ENCODE results near the gene FARP2. TPM values are rescaled to one million over a fixed set of nuclear protein-coding genes. Genes with fewer than 3 reads are reported as not detected.

Gene FARP2
- total and polyA plus RNA-seq, 2 of the 13 experiments (the other 11 are each of a cell fraction or from before 2014, with no cell fraction given), result 28.0 to 45.4 TPM

DNA sequence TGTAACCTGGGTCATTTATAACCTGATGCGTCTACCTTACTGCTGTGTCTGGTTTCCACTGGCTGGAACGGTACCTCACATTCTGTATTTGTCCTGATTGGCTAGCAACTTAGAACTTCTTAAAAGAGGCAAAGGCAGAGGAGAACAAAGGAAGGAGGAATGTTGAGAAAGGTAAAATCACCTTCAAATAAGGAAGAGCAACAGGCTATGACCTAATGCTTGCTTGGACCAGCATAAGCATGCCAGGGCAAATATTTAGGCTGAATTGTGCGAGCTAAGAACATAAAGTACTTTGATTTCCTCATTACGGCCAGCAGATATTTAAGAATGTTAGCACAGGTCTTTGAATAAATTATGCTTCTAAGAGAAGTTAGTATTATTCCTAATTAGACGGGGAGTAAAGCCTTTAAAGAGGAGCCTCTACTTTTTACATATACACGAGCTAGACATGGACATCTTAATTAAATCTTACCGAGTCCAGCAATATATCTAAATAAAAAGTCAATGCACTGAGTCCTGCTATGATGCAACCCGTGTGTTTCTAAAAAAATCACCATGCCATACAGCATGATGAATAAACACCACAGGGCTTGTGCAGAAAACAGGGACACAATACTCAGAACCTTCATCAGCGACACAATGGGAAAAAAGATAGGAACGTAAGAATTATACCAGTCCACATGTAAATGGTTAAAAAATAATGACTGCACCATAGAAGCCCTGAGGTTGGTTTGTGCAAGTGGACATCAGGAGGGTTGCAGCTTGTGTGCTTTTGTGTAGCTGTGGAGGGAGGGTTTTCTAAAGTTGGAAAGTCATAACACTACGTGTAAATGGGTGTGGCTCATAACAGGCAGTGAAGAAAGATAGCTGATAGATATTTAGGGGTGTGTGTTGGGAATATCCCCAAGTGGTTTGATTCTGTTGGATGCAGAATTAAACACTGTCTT lies 26.1 kb upstream of the FARP2 start:
- ChIA-PET POLR2A (interaction anchor here (1.4 kb wide), 1 partner anchor 15 kb away, joined by 3 read pairs; no protein-coding TSS in a partner anchor), CTCF (ENCODE audit: low intra/inter-chr PET ratio, low total read pairs) (no interaction called here)
- Histone ChIP-seq H3K9ac (ENCODE audit: insufficient read depth, low read depth, low read length) (no peak overlapping the region), H3K27ac (ENCODE audit: extremely low read length, insufficient read depth, low read length) (no peak overlapping the region), H3K4me3 (replicated peaks in 1 of 3; ENCODE audit: insufficient read depth in 1 of 3, low read depth in 2 of 3, low read length in 3 of 3) (no peak overlapping the region), H2AFZ (ENCODE audit: low read length) (no peak overlapping the region), H3K9me3 (ENCODE audit: low read length) (no peaks in the 10 kb centered on the region), H3K4me1 (ENCODE audit: insufficient read depth, low read length) (no peaks in the 10 kb centered on the region), H3K36me3 (replicated peaks in 1 of 2; ENCODE audit: control insufficient read depth in 1 of 2, insufficient read depth in 2 of 2, low read length in 2 of 2) (peaks cover 15 to 94% of the 10 kb centered on the region in 2 experiments), H3K4me2 (ENCODE audit: low read depth, low read length) (no peak overlapping the region), H3K27me3 (ENCODE audit: control insufficient read depth in 1 of 2, insufficient read depth in 2 of 2, low read length in 2 of 2) (no peaks in the 10 kb centered on the region), H3K79me2 (ENCODE audit: insufficient read depth, low read length) (peaks cover 88% of the 10 kb centered on the region), H4K20me1 (ENCODE audit: insufficient read depth, low read length) (peaks cover 22% of the 10 kb centered on the region)
- in situ Hi-C loops (cut with HindIII; ENCODE audit: extremely low pct_ligation_motif_present, low pct_unique_long_range_greater_than_20kb) (no loop called here), intact Hi-C loops (cut with micrococcal nuclease; ENCODE audit: unreplicated experiment) (no loop called here)
- FAIRE-seq (no peak), ATAC-seq (no peak), DNase-seq (ENCODE audit: low spot score) (no peak)
- no TSS peak for BruUV-seq (replicated peaks)
- 98% methylated on average over 11 of the region's 11 CpGs for WGBS (ENCODE audit: low lambda C conversion rate)
- no peak for TF ChIP-seq TCF12 (IDR thresholded peaks at IDR 0.05)
- no peak for TF ChIP-seq TCF12 (CRISPR knock-in tag; IDR thresholded peaks at IDR 0.05)
- TF ChIP-seq U2AF1 (optimal IDR thresholded peaks at IDR 0.05; ENCODE audit: low read depth, low read length), result no peak
- no peak for TF ChIP-seq ZNF280B (CRISPR knock-in tag; IDR thresholded peaks at IDR 0.05; ENCODE audit: borderline replicate concordance)
- TF ChIP-seq, protein P1, sequence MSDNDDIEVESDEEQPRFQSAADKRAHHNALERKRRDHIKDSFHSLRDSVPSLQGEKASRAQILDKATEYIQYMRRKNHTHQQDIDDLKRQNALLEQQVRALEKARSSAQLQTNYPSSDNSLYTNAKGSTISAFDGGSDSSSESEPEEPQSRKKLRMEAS (IDR thresholded peaks at IDR 0.05), result no peak
- TF ChIP-seq EP300 (IDR thresholded peaks at IDR 0.05; ENCODE audit: low read depth in 2 of 2, low read length in 2 of 2), result no peak
- no peak for TF ChIP-seq EP300 (CRISPR knock-in tag; IDR thresholded peaks at IDR 0.05; ENCODE audit: borderline replicate concordance)
- TF ChIP-seq RAD51 (IDR thresholded peaks at IDR 0.05; ENCODE audit: borderline replicate concordance), result no peak
- TF ChIP-seq POLR2G (IDR thresholded peaks at IDR 0.05; ENCODE audit: low read depth, low read length), result peak; percentile 32; the same call in 1 of the 2 replicates
- no peak for TF ChIP-seq NR2F2 (IDR thresholded peaks at IDR 0.05; ENCODE audit: borderline replicate concordance, low read depth)
- TF ChIP-seq SMYD3 (CRISPR knock-in tag; IDR thresholded peaks at IDR 0.05), result no peak
- no peak for TF ChIP-seq KDM4B (CRISPR knock-in tag; IDR thresholded peaks at IDR 0.05)
- TF ChIP-seq ZNF138 (CRISPR knock-in tag; IDR thresholded peaks at IDR 0.05; ENCODE audit: low read depth), result 0 out of 2 replicates have a peak, but pooled peaks have one; percentile 20
- peak; percentile 26 for TF ChIP-seq AGO2 (optimal IDR thresholded peaks at IDR 0.05; ENCODE audit: low read depth, low read length)
- TF ChIP-seq, protein P2, sequence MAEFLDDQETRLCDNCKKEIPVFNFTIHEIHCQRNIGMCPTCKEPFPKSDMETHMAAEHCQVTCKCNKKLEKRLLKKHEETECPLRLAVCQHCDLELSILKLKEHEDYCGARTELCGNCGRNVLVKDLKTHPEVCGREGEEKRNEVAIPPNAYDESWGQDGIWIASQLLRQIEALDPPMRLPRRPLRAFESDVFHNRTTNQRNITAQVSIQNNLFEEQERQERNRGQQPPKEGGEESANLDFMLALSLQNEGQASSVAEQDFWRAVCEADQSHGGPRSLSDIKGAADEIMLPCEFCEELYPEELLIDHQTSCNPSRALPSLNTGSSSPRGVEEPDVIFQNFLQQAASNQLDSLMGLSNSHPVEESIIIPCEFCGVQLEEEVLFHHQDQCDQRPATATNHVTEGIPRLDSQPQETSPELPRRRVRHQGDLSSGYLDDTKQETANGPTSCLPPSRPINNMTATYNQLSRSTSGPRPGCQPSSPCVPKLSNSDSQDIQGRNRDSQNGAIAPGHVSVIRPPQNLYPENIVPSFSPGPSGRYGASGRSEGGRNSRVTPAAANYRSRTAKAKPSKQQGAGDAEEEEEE (CRISPR knock-in tag; IDR thresholded peaks at IDR 0.05; ENCODE audit: borderline replicate concordance), result no peak
- no peak for TF ChIP-seq ZBTB1 (CRISPR knock-in tag; IDR thresholded peaks at IDR 0.05; ENCODE audit: borderline replicate concordance)
- no peak for TF ChIP-seq ZNF7 (CRISPR knock-in tag; IDR thresholded peaks at IDR 0.05)
- no peak for TF ChIP-seq CSRNP2 (CRISPR knock-in tag; conservative IDR thresholded peaks at IDR 0.05; ENCODE audit: low read depth)
- TF ChIP-seq ZNF136 (CRISPR knock-in tag; IDR thresholded peaks at IDR 0.05; ENCODE audit: low read depth), result no peak

All from HepG2 (cell line).